Fibroblast of lung (primary cell): Measurements from ENCODE around the gene APOBEC3B. TPM values are rescaled to one million over a fixed set of nuclear protein-coding genes. Genes with fewer than 3 reads are reported as not detected.

ENCODE experiments used
- DNase-seq, 2 donors: peaks; one replicate each; pipeline versions ENCODE4 v3.0.0 to v3.0.0-alpha.2; 2010; ENCODE audit warnings: low read depth in 2 of 2
- H2AFZ ChIP-seq: 2 replicates; pipeline ENCODE4 v1.5.1; 2012; ENCODE audit warnings: low read length, control low read depth, inconsistent platforms
- H3K27ac ChIP-seq: 2 replicates; pipeline ENCODE4 v1.5.1; 2011; ENCODE audit warnings: low read length, control low read depth; ENCODE audit not compliant: insufficient read depth
- H3K27me3 ChIP-seq: 2 replicates; pipeline ENCODE4 v1.5.1; 2011; ENCODE audit warnings: mild to moderate bottlenecking, low read length; ENCODE audit not compliant: control insufficient read depth, insufficient read depth
- H3K36me3 ChIP-seq: 2 replicates; pipeline ENCODE4 v1.5.1; 2011; ENCODE audit warnings: low read length; ENCODE audit not compliant: control insufficient read depth, insufficient read depth
- H3K4me1 ChIP-seq: 2 replicates; pipeline ENCODE4 v1.5.1; 2011; ENCODE audit warnings: low read length; ENCODE audit not compliant: control insufficient read depth, insufficient read depth; ENCODE audit errors: extremely low read depth
- H3K4me2 ChIP-seq: 2 replicates; pipeline ENCODE4 v1.5.1; 2011; ENCODE audit warnings: low read length, control low read depth; ENCODE audit not compliant: insufficient read depth; ENCODE audit errors: extremely low read depth
- H3K4me3 ChIP-seq, 4 experiments: fragments of 200-600 bp in 1 of 4; sonication (generic) in 1 of 4; replicated peaks in 1 of 4; 2 replicates each; pipeline ENCODE4 v1.5.1; 2011 to 2016; ENCODE audit warnings: low read length in 4 of 4, low read depth in 3 of 4, mild to moderate bottlenecking in 3 of 4, control low read depth in 2 of 4, inconsistent platforms in 1 of 4, mixed read lengths in 1 of 4; ENCODE audit not compliant: insufficient read depth in 1 of 4; ENCODE audit errors: control extremely low read depth in 1 of 4
- H3K79me2 ChIP-seq: 2 replicates; pipeline ENCODE4 v1.5.1; 2012; ENCODE audit warnings: mild to moderate bottlenecking, low read length, inconsistent platforms; ENCODE audit not compliant: control insufficient read depth, insufficient read depth
- H3K9ac ChIP-seq: 2 replicates; pipeline ENCODE4 v1.5.1; 2011; ENCODE audit warnings: mild to moderate bottlenecking, low read length, control low read depth; ENCODE audit not compliant: insufficient read depth
- H3K9me3 ChIP-seq: 2 replicates; pipeline ENCODE4 v1.5.1; 2012; ENCODE audit warnings: low read depth, low read length; ENCODE audit not compliant: control insufficient read depth, insufficient read depth
- H4K20me1 ChIP-seq: 2 replicates; pipeline ENCODE4 v1.5.1; 2011; ENCODE audit warnings: low read length; ENCODE audit not compliant: control insufficient read depth, insufficient read depth; ENCODE audit errors: extremely low read depth
- EZH2 ChIP-seq: IDR thresholded peaks from 2 replicates; pipeline ENCODE4 v1.5.1; 2012; ENCODE audit warnings: low read length, control low read depth, mild to moderate bottlenecking; ENCODE audit errors: missing control alignments
- polyA plus RNA-seq, 2 donors: library from polyadenylated mRNA; depleted of rRNA in 1 of 2; stranded (reverse) in 1 of 2; unstranded in 1 of 2; fragments of >200 nt; gene quantifications; 2 replicates each; pipeline ENCODE4 v1.2.1, GENCODE V29; 2011 to 2012; ENCODE audit warnings: missing spikeins in 1 of 2
- total RNA-seq: library from RNA; depleted of rRNA; stranded (reverse); fragments of >200 nt; gene quantifications from 2 replicates; pipeline ENCODE4 v1.2.1, GENCODE V29; 2014
- TF ChIP-seq, protein P1 (sequence below), 2 donors: IDR thresholded peaks in 1 of 2; conservative IDR thresholded peaks in 1 of 2; 1 replicate in 1 of 2; 2 replicates in 1 of 2; pipeline ENCODE4 v1.5.1; 2011 to 2012; ENCODE audit warnings: low read length in 2 of 2, control low read depth in 1 of 2, inconsistent platforms in 1 of 2, low read depth in 1 of 2, mild to moderate bottlenecking in 1 of 2

Gene APOBEC3B
- total and polyA plus RNA-seq, 2 donors (not counting 1 experiment from before 2014, with no cell fraction given), result 2.3 to 10.3 TPM

DNA sequence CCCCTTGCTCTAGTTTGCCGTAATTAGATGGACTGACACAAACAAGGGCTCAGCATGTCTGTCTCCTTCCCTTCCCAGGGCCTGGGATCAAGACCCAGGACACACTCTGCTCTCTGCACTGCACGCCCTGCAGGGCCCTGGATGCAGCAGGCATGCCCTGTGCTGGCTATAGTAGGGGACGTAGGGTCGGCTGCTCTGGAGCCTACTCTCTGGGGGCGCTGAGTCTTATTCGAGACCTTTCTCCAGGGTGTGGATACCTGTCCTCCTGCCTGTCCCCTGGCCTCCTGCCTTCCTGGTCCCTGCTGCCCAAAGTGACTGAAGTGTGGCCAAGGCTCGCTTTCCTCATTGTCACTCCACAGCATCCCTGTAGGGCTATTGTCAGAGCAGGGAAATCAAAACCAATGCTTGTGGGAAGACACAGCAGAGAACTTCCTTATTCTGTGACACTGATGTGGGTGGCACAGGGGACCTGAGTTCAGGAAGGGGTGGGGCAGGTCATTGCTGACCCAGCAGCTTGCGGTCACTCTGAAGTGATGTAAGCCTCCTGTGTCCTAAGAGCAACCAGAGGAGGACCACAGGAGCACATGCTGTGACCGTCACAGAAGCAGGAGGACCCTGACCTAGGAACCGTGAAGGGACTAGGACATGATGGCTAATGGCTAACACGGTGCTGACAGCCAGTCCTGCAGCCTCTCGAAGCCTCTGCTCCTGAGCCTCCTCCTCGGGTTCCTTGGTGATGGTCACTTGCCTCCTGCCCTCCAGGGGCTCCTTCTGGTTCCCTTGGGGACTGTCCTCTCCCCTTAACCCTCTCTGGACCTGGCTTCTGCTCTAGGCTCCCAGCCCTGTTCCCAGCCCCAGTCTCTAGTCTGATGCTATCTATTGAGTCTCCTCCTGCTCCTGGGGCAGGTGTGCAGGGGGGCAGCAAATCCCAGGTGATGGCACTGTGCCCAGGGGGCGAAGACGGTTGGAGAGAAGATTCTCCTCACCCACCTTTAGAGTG, 14.4 kb upstream of the APOBEC3B start:
- Histone ChIP-seq H2AFZ (no peak overlapping the region), H3K27me3 (peaks cover 8% of the 10 kb centered on the region), H3K79me2 (no peaks in the 10 kb centered on the region), H3K9me3 (no peaks in the 10 kb centered on the region), H4K20me1 (no peaks in the 10 kb centered on the region), H3K36me3 (no peaks in the 10 kb centered on the region), H3K4me2 (no peak overlapping the region), H3K4me3 (no peak overlapping the region), H3K9ac (no peak overlapping the region), H3K27ac (no peak overlapping the region), H3K4me1 (no peaks in the 10 kb centered on the region)
- no peak for DNase-seq
- no peak for TF ChIP-seq EZH2
- TF ChIP-seq, protein P1, sequence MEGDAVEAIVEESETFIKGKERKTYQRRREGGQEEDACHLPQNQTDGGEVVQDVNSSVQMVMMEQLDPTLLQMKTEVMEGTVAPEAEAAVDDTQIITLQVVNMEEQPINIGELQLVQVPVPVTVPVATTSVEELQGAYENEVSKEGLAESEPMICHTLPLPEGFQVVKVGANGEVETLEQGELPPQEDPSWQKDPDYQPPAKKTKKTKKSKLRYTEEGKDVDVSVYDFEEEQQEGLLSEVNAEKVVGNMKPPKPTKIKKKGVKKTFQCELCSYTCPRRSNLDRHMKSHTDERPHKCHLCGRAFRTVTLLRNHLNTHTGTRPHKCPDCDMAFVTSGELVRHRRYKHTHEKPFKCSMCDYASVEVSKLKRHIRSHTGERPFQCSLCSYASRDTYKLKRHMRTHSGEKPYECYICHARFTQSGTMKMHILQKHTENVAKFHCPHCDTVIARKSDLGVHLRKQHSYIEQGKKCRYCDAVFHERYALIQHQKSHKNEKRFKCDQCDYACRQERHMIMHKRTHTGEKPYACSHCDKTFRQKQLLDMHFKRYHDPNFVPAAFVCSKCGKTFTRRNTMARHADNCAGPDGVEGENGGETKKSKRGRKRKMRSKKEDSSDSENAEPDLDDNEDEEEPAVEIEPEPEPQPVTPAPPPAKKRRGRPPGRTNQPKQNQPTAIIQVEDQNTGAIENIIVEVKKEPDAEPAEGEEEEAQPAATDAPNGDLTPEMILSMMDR (conservative IDR thresholded peaks at IDR 0.05 in 1 of 2, IDR thresholded peaks at IDR 0.05 in 1 of 2; ENCODE audit: low read depth in 1 of 2, low read length in 2 of 2), result no peak

DNA sequence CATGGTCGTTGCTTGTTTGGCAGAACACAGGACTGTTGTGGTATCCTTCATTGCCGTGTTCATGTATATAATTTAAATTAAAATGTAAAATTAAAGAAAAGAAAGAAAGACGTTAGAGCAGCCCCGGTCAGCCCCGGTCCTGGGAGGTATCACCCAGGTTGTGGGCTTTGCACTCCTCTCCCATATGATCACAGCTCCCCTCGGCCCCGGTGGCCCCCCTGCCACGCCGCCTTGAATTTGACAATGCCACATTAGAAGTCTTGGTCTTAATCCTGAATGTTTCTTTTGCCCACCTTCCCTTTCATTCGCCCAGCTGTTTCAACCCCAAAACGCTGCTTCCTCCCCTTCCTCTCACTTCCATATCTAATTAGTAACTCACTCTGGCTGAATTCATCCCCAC, 13.3 kb upstream of the APOBEC3B start:
- Histone ChIP-seq H2AFZ (no peak overlapping the region), H3K4me2 (no peak overlapping the region), H3K36me3 (no peaks in the 10 kb centered on the region), H3K4me3 (no peak overlapping the region), H3K4me1 (no peaks in the 10 kb centered on the region), H4K20me1 (no peaks in the 10 kb centered on the region), H3K9ac (no peak overlapping the region), H3K27ac (no peak overlapping the region), H3K79me2 (no peaks in the 10 kb centered on the region), H3K9me3 (no peaks in the 10 kb centered on the region), H3K27me3 (peaks cover 8% of the 10 kb centered on the region)
- DNase-seq, result no peak
- TF ChIP-seq, protein P1 (conservative IDR thresholded peaks at IDR 0.05 in 1 of 2, IDR thresholded peaks at IDR 0.05 in 1 of 2; ENCODE audit: low read depth in 1 of 2, low read length in 2 of 2), result no peak
- TF ChIP-seq EZH2, result no peak

DNA sequence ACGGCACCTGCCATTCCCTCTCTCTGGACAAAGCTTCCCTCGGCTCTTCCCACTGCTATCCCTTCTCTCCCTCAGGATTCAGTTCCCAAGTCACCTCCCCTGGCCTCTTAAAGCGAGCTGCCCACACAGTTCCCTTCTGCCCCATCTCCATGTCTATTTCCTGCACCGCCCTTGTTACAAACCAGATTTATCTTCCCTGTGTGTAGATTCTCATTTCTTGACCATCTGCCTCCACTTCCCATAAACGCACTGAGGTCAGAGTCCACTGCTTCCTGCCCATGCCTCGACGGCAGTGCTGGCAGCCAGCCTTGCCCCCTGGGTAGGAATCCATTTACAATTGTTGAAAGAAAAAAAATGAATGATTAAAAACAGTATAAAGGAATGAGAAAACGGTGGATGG, 11.6 kb upstream of the APOBEC3B start:
- Histone ChIP-seq H3K4me3 (no peak overlapping the region), H3K36me3 (no peaks in the 10 kb centered on the region), H3K27me3 (peaks cover 8% of the 10 kb centered on the region), H3K27ac (no peak overlapping the region), H3K4me1 (no peaks in the 10 kb centered on the region), H3K4me2 (no peak overlapping the region), H3K9me3 (no peaks in the 10 kb centered on the region), H4K20me1 (no peaks in the 10 kb centered on the region), H3K9ac (no peak overlapping the region), H2AFZ (no peak overlapping the region), H3K79me2 (no peaks in the 10 kb centered on the region)
- no peak for TF ChIP-seq EZH2
- TF ChIP-seq, protein P1 (conservative IDR thresholded peaks at IDR 0.05 in 1 of 2, IDR thresholded peaks at IDR 0.05 in 1 of 2; ENCODE audit: low read depth in 1 of 2, low read length in 2 of 2), result no peak
- no peak for DNase-seq
